Skeletal muscle cell (primary cell): ENCODE results near the gene ATP6V0E1.
"Not testable (repeated sequence)": the region's sequence is repeated elsewhere in the genome, so short reads cannot be mapped to it uniquely, and the experiment has no call there.

Experiments used
- DNase-seq: peaks from one replicate; pipeline ENCODE4 v3.0.0-alpha.2; 2010; ENCODE audit warnings: low read depth
- H3K4me3 ChIP-seq: 2 replicates; pipeline ENCODE4 v1.5.1; 2011; ENCODE audit warnings: low read depth, mild to moderate bottlenecking, control low read depth, low read length, moderate library complexity

The ATP6V0E1 gene

DNA sequence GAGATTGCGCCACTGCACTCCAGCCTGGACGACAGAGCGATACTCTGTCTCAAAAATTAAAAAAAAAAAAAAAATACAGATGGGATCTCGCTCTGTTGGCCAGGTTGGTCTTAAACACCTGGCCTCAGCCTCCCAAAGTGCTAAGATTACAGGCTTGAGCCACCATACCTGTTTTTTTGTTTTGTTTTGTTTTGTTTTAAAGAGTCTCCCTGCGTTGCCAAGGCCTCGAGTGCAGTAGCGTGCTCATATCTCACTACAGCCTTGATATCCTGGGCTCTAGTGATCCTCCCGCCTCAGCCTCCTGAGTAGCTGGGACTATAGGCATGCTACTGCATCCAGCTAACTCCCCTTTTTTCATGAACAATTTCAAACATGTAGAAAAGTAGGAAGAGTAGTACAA lies 7.2 kb downstream of the ATP6V0E1 start:
- H3K4me3 ChIP-seq, result no peak overlapping the region
- no peak for DNase-seq

DNA sequence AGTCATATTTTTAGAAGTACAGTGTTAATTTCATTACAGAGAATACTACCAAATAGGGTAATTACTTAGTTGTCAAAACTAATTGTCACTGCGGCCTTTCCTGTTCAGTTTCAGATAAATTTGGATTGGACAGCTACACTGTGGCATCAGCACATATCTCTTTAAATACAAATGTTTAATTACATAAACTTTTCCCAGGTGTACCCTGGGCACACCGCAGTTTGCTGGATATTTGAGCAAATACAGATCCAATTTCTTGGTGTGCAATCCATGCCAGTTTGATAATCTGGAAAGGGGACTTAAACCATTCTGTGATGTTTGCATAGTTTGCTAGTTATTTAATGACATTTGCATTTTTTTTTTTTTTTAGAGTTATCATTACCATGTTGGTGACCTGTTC lies 10.8 kb downstream of the ATP6V0E1 start:
- DNase-seq, result no peak
- H3K4me3 ChIP-seq, result no peak overlapping the region

DNA sequence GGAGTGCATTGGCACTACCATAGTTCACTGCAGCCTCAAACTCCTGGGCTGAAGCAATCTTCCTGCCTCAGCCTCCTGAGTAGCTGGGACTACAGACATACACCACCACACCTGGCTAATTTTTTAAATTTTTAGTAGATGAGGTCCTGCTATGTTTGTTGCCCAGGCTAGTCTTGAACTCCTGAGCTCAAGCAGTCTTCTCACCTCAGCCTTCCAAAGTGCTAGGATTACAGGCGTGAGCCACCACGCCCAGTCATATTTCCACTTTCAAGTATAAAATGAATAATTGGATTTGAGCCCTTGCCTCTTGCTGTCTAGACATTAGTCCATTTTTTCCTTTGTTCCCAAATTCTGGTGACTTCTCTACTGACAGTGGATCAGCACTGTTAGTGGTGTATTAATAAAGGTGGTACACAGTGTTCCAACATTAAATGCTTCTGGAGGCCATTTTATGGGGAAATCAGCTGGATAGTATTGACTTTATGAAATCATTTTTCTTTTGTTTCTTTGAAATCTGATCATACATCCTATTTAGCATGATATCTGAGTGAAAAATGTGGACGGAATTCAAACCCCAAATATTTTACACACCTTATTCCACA lies 15.9 kb downstream of the ATP6V0E1 start:
- H3K4me3 ChIP-seq, result no peak overlapping the region
- no peak for DNase-seq

DNA sequence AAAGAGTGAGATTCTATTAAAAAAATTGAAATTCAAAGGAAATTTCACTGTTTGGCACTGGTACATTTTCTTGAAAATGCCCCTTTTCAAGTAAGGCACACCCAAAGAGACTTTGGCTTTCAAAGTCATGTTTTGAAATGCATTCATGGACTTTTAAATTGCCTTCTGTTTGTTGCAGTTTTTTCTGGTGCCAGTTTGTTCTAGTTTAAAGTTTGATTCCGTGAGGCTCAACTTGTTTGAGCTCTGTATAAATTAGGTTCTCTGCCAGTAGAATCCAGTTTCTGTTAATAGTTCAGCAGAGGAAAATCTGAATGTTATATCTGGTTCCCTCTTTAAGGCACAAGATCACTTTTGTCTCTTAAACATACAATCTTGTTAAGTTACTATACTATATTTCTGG lies 16.4 kb downstream of the ATP6V0E1 start:
- H3K4me3 ChIP-seq, result no peak overlapping the region
- DNase-seq, result no peak

DNA sequence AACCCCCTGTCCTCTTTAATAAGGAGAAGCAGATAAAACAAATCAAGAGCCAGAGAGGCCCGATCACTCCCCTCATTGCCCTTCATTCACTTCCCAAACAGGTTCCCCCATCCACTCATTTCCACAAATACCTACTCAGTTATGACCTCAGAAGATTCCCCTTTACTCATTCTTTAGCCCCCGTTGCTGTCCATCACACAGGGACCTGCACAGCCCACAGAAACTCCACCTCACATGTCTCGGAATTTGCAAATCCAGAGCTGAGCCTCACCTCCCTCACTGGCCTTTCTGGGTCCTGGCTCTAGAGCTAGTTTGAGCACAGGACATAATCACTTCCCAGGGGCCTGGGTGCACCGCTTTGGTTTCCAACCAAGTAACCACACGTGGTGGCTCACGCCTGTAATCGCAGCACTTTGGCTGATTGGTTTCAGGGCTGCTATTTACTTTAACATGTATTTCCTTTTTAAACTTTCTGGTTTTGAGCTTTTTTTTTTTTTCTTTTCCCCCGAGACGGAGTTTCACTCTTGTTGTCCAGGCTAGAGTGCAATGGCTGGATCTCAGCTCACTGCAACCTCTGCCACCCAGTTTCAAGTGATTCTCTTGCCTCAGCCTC lies 17.8 kb downstream of the ATP6V0E1 start:
- H3K4me3 ChIP-seq, result no peak overlapping the region
- no peak for DNase-seq

DNA sequence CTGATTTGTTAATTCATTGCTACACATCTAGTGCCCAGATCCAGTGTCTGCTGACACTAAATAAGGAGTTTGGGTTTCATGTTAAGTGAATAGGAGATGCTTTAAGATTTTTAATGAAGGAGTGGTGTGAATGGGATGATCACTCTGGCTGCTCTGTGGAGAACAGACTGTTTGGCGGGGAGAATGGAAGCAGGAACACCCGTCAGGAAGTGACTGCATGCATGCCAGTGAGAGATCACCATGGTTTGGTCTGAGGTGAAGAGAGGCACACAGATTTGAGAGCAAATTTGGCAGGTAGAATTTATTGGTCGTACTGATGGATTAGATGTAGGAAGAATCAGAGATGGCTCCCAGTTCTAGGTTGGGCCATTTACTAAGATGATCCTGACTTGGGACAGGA lies 19.8 kb downstream of the ATP6V0E1 start:
- no peak overlapping the region for H3K4me3 ChIP-seq
- DNase-seq, result no peak

GRCh38 chr5:173004013-173004412 lies 20.4 kb downstream of the ATP6V0E1 start:
- no peak overlapping the region for H3K4me3 ChIP-seq
- no peak for DNase-seq

- no peak for DNase-seq
- H3K4me3 ChIP-seq, result no peak overlapping the region
Observed at GRCh38 chr5:173004447-173004846, 20.9 kb downstream of the ATP6V0E1 start.

- H3K4me3 ChIP-seq, result no peak overlapping the region
- DNase-seq, result peak; percentile 57
Observed at GRCh38 chr5:173010021-173010420, 26.4 kb downstream of the ATP6V0E1 start.

DNA sequence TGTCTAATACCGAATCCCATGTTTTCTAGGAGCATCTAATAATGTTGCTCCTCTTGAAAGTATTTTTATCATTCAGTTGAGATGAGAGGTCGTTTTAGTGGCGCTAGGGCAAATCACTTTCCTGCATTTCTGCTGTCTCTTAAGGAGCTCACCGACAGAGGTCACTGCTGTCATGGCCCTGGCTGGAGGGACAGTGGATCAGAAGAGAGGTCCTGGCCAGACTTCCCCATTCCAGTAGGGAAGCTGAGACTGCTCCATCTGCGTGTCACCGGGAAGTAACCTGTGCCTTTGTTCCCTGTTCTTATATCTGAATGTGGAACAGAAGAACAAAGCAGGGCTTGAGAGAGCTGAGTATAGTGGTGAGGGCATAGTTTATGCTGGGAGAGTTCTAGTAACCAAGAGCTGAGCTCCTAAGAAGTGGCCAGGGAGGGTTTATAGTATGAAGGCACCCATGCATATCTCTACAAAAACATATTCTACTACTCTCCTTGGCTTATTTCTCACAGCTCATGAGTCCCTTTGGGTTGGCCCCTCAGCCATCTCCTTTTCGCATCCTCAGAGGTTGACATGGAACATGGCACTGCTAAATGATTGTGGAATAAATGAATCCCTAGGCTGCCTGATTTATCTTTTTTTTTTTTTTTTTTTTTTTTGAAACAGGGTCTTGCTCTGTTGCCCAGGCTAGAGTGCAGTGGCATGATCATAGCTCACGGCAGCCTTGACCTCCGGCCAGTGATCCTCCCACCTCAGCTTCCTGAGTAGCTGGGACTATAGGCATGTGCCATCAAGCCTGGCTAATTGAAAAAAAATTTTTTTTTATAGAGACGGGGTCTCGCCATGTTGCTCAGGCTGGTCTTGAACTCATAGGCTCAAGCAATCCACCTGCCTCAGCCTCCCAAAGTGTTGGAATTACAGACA lies 27.2 kb downstream of the ATP6V0E1 start:
- DNase-seq, result no peak
- no peak overlapping the region for H3K4me3 ChIP-seq

DNA sequence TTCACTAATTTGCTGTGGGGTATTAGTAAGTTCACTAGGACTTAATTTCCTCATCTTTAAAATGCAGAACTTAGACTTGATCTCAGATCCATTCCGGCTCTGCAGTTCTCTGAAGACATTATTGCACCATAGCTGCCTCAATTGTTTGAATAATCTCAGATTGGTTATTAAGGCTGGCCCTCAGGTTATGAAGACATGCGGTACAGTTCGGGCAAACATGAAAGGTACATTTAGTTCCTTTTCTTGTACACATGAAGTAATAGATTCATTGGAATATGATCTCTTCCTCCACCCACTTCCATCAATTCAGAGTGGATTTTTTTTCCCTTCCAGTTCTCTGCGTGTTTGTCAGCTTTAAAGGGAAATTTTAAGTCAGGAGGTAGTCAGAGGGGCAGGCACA lies 28.0 kb downstream of the ATP6V0E1 start:
- no peak overlapping the region for H3K4me3 ChIP-seq
- DNase-seq, result peak; percentile 9

GRCh38 chr5:173012882-173013281 lies 29.3 kb downstream of the ATP6V0E1 start:
- DNase-seq, result no peak

GRCh38 chr5:173014671-173015070 lies 31.1 kb downstream of the ATP6V0E1 start:
- H3K4me3 ChIP-seq, result no peak overlapping the region
- no peak for DNase-seq

More at GRCh38 chr5:173012882-173013281, 29.3 kb downstream of the ATP6V0E1 start:
- H3K4me3 ChIP-seq, result no peak overlapping the region

- DNase-seq, result no peak
Observed at GRCh38 chr5:173015192-173015591, 31.6 kb downstream of the ATP6V0E1 start.

DNA sequence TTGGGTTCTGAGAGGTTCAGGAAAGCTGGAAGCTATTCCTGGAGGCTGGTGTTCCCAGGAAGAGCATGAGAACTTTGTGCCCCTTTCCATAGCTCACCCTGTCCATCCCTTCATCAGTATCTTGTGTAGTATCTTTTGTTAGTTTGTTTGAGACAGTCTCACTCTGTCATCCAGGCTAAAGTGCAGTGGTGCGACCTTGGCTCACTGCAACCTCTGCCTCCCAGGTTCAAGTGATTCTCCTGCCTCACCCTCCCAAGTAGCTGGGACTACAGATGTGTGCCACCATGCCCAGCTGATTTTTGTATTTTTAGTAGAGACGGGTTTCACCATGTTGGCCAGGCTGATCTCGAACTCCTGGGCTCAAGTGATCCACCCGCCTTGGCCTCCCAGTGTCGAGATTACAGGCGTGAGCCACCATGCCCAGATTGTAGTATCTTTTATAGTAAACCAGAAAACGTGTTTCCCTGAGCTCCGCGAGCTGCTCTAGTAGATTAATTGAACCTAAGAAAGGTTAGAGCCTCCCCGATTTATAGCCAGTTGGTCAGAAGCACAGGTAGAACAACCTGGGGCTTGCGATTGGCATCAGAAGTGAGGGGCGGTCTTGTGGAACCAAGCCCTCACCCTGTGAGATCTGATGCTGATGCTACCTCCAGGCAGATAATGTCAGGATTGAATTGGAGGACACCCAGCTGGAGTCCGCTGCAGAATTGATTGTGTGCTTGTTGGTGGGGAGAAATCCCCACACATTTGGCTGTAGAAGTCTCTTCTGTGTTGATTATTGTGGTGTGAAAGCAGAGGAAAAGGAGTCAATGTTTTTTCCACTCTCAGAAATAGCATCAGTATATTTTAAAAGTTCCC lies 32.3 kb downstream of the ATP6V0E1 start:
- no peak for DNase-seq
- H3K4me3 ChIP-seq, result no peak overlapping the region

More at GRCh38 chr5:173015192-173015591, 31.6 kb downstream of the ATP6V0E1 start:
- no peak overlapping the region for H3K4me3 ChIP-seq

DNA sequence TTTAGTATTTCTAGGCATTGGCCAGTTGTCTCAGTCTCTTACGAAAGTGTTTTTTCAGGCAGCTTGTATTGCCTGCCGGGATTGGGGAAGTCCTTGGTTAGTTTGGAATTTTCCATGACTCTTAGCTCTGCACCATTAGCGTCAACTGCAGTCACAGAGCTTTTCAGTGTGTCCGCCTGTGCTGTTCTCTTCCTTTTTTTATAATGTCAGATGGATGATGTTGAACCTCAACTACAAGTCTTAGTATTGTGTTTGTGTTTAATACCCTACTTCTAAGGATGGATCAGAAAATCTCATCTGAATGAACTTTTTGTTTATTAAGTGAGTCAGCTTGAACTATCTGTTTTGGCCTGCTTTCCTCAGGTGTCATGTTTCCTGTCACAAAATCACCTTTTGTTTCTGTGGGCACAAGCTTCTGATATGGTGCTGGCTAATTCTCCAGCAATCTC lies 33.1 kb downstream of the ATP6V0E1 start:
- peak; percentile 25 for DNase-seq
- no peak overlapping the region for H3K4me3 ChIP-seq

GRCh38 chr5:173017087-173017486 lies 33.5 kb downstream of the ATP6V0E1 start:
- H3K4me3 ChIP-seq, DNase-seq: not testable (repeated sequence)

DNA sequence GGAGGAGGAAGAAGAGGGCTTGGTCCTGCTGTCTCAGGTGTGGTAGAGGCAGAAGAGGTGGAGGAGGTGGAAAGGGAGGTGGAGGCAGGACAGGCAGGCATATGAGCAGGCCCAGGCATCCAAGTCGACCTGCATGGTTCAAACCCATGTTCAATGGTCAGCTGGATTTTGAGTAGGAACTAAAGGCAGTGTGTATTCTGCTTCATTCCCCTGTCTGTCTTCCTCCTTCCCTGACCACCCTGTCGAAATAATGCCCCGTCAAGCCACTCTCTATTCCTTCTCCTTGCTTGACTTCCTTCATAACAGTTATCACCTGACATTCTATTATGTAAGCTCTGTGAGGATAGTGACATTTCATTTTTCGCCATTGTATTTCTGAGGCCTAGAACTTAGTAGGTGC lies 34.8 kb downstream of the ATP6V0E1 start:
- no peak for DNase-seq
- H3K4me3 ChIP-seq, result no peak overlapping the region

- DNase-seq, result no peak
- H3K4me3 ChIP-seq, result no peak overlapping the region
Observed at GRCh38 chr5:173020154-173020581, 36.6 kb downstream of the ATP6V0E1 start.
